NT2/D1 (cell line): ENCODE results near the gene CEMIP.

Experiments
- SUZ12 ChIP-seq: IDR thresholded peaks from 2 replicates; pipeline ENCODE4 v1.6.1; 2011; ENCODE audit not compliant: insufficient read length, insufficient read depth; ENCODE audit errors: extremely low read depth
- YY1 ChIP-seq: IDR thresholded peaks from 2 replicates; pipeline ENCODE4 v1.6.1; 2011; ENCODE audit not compliant: insufficient read length, insufficient read depth
- ZNF274 ChIP-seq: IDR thresholded peaks from 2 replicates; pipeline ENCODE4 v1.6.1; 2011; ENCODE audit warnings: mild to moderate bottlenecking, low read depth, low read length

DNA sequence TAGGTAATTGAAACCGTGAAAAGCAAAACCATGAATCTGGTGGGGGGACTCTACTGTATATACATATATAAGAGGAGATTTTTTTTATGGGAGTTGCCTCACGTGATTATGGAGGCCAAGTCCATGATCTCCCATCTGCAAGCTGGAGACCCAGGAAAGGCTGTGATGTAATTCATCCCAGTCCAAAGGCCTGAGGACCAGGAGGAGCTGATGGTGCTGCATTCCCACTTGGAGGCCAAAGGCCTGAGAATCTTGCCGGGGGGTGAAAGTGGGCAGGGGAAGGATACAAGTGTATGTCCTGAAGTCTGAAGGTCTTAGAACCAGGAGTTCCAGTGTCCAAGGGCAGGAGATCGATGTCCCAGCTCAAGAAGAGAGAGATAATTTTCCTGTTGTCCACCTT, 37.1 kb upstream of the CEMIP start:
- TF ChIP-seq ZNF274 (no peak), SUZ12 (no peak), YY1 (no peak)
